Upper lobe of left lung (tissue), 4 donors: ENCODE results near the gene OSBPL9.

Experiments used
- CTCF ChIP-seq, 6 experiments: fragments of 450-650 bp in 4 of 6; fragments of 200-600 bp in 2 of 6; sonication (generic) in 2 of 6; IDR thresholded peaks; one replicate each; pipeline ENCODE4 v1.5.1; 2016 to 2019; ENCODE audit warnings: antibody characterized with exemption in 6 of 6
- POLR2A ChIP-seq, 4 donors: fragments of 450-650 bp; IDR thresholded peaks; one replicate each; pipeline ENCODE4 v1.5.1; 2016 to 2017; ENCODE audit warnings: antibody characterized with exemption in 4 of 4, mild to moderate bottlenecking in 2 of 4
- POLR2AphosphoS5 ChIP-seq, 2 donors: sonication (generic); formaldehyde crosslinking; IDR thresholded peaks; one replicate each; pipeline ENCODE4 v1.5.1; 2017; ENCODE audit warnings: antibody characterized with exemption in 2 of 2

GRCh38 chr1:51567653-51568052 lies 49.2 kb upstream of the OSBPL9 start:
- TF ChIP-seq CTCF (IDR thresholded peaks at IDR 0.05) (no peak), POLR2A (IDR thresholded peaks at IDR 0.05) (no peak), POLR2AphosphoS5 (IDR thresholded peaks at IDR 0.05) (no peak)
